ENCODE measurements around the gene OTOA. TPM values are rescaled to one million over a fixed set of nuclear protein-coding genes. Genes with fewer than 3 reads are reported as not detected.

Gene OTOA
- total RNA-seq, 1 donor from 2014 or later = 0.11 TPM

GRCh38 chr16:21717608-21718007 is 53.8 kb downstream of the OTOA start:
- no peak overlapping the region for H3K27ac ChIP-seq (ENCODE audit: low read depth, low read length)
- Mint-ChIP-seq H3K36me3 (ENCODE audit: low read depth, unreplicated experiment) (no peaks in the 10 kb centered on the region), H3K27me3 (ENCODE audit: low read depth, unreplicated experiment) (peaks cover 15% of the 10 kb centered on the region), H3K4me1 (ENCODE audit: low read depth, unreplicated experiment) (no peaks in the 10 kb centered on the region), H3K4me3 (ENCODE audit: unreplicated experiment) (no peak overlapping the region), H3K27ac (ENCODE audit: unreplicated experiment) (no peak overlapping the region), H3K9me3 (ENCODE audit: unreplicated experiment) (no peaks in the 10 kb centered on the region)
- FAIRE-seq = no peak
- H3K4me1 ChIP-seq (ENCODE audit: insufficient read depth, low read length) = no peaks in the 10 kb centered on the region
- H3K36me3 ChIP-seq (ENCODE audit: insufficient read depth, low read length) = no peaks in the 10 kb centered on the region
- DNase-seq (ENCODE audit: low read depth) = no peak
- H3K79me2 ChIP-seq (ENCODE audit: insufficient read depth, low read length) = no peaks in the 10 kb centered on the region
- no peak overlapping the region for H3K9ac ChIP-seq (ENCODE audit: low read length)
- H3K9me3 ChIP-seq (ENCODE audit: insufficient read depth, low read depth, low read length) = no peaks in the 10 kb centered on the region
- H3K4me3 ChIP-seq (ENCODE audit: insufficient read depth, low read depth, low read length) = no peak overlapping the region
- no peak overlapping the region for H2AFZ ChIP-seq (ENCODE audit: low read depth, low read length)
- no peak overlapping the region for H3K4me2 ChIP-seq (ENCODE audit: low read length)
- no peaks in the 10 kb centered on the region for H4K20me1 ChIP-seq (ENCODE audit: insufficient read depth, low read length)
- H3K27me3 ChIP-seq (ENCODE audit: insufficient read depth, low read length) = peaks cover 3% of the 10 kb centered on the region
- TF ChIP-seq, protein P1, sequence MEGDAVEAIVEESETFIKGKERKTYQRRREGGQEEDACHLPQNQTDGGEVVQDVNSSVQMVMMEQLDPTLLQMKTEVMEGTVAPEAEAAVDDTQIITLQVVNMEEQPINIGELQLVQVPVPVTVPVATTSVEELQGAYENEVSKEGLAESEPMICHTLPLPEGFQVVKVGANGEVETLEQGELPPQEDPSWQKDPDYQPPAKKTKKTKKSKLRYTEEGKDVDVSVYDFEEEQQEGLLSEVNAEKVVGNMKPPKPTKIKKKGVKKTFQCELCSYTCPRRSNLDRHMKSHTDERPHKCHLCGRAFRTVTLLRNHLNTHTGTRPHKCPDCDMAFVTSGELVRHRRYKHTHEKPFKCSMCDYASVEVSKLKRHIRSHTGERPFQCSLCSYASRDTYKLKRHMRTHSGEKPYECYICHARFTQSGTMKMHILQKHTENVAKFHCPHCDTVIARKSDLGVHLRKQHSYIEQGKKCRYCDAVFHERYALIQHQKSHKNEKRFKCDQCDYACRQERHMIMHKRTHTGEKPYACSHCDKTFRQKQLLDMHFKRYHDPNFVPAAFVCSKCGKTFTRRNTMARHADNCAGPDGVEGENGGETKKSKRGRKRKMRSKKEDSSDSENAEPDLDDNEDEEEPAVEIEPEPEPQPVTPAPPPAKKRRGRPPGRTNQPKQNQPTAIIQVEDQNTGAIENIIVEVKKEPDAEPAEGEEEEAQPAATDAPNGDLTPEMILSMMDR (IDR thresholded peaks at IDR 0.05; ENCODE audit: insufficient read depth, low read depth, low read length) = no peak
- no peak for TF ChIP-seq EZH2 (IDR thresholded peaks at IDR 0.05; ENCODE audit: insufficient read depth, low read length)

GRCh38 chr16:21719283-21719682 is 55.5 kb downstream of the OTOA start:
- FAIRE-seq (no peak), DNase-seq (ENCODE audit: low read depth) (no peak)
- Histone ChIP-seq H3K27ac (ENCODE audit: low read depth, low read length) (no peak overlapping the region), H3K4me2 (ENCODE audit: low read length) (no peak overlapping the region), H3K4me1 (ENCODE audit: insufficient read depth, low read length) (no peaks in the 10 kb centered on the region), H3K9me3 (ENCODE audit: insufficient read depth, low read depth, low read length) (no peaks in the 10 kb centered on the region), H2AFZ (ENCODE audit: low read depth, low read length) (no peak overlapping the region), H3K4me3 (ENCODE audit: insufficient read depth, low read depth, low read length) (no peak overlapping the region), H4K20me1 (ENCODE audit: insufficient read depth, low read length) (no peaks in the 10 kb centered on the region), H3K36me3 (ENCODE audit: insufficient read depth, low read length) (no peaks in the 10 kb centered on the region), H3K27me3 (ENCODE audit: insufficient read depth, low read length) (peaks cover 7% of the 10 kb centered on the region), H3K79me2 (ENCODE audit: insufficient read depth, low read length) (no peaks in the 10 kb centered on the region), H3K9ac (ENCODE audit: low read length) (no peak overlapping the region)
- Mint-ChIP-seq H3K27ac (ENCODE audit: unreplicated experiment) (no peak overlapping the region), H3K4me3 (ENCODE audit: unreplicated experiment) (no peak overlapping the region), H3K36me3 (ENCODE audit: low read depth, unreplicated experiment) (no peaks in the 10 kb centered on the region), H3K27me3 (ENCODE audit: low read depth, unreplicated experiment) (peaks cover 18% of the 10 kb centered on the region), H3K9me3 (ENCODE audit: unreplicated experiment) (no peaks in the 10 kb centered on the region), H3K4me1 (ENCODE audit: low read depth, unreplicated experiment) (no peaks in the 10 kb centered on the region)
- TF ChIP-seq EZH2 (IDR thresholded peaks at IDR 0.05; ENCODE audit: insufficient read depth, low read length) = no peak
- TF ChIP-seq, protein P1 (IDR thresholded peaks at IDR 0.05; ENCODE audit: insufficient read depth, low read depth, low read length) = no peak

DNA sequence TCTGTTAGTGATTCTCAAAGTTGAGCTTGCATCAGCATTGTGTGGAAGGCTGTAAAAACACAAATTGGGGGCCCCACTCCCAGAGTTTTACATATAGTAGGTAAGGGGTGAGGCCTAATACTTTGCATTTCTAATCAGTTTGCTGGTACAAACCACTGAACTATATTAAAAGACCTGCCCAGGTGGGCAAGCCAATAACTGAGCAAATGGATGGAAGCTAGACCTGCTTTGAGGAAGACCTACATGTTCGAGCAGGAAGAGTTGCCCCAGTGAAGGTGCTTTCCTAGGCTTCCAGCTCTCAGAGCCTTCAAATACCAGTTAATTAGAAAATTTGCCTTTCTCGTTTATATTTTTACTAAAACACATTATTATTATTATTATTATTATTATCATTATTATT is 56.8 kb downstream of the OTOA start:
- Mint-ChIP-seq H3K27me3 (ENCODE audit: low read depth, unreplicated experiment) (peaks cover 24% of the 10 kb centered on the region), H3K9me3 (ENCODE audit: unreplicated experiment) (no peaks in the 10 kb centered on the region), H3K27ac (ENCODE audit: unreplicated experiment) (no peak overlapping the region), H3K4me1 (ENCODE audit: low read depth, unreplicated experiment) (no peaks in the 10 kb centered on the region), H3K4me3 (ENCODE audit: unreplicated experiment) (no peak overlapping the region), H3K36me3 (ENCODE audit: low read depth, unreplicated experiment) (no peaks in the 10 kb centered on the region)
- no peaks in the 10 kb centered on the region for H3K36me3 ChIP-seq (ENCODE audit: insufficient read depth, low read length)
- H2AFZ ChIP-seq (ENCODE audit: low read depth, low read length) = no peak overlapping the region
- no peak for FAIRE-seq
- TF ChIP-seq, protein P1 (IDR thresholded peaks at IDR 0.05; ENCODE audit: insufficient read depth, low read depth, low read length) = no peak
- TF ChIP-seq EZH2 (IDR thresholded peaks at IDR 0.05; ENCODE audit: insufficient read depth, low read length) = no peak
- no peak for DNase-seq (ENCODE audit: low read depth)
- no peaks in the 10 kb centered on the region for H4K20me1 ChIP-seq (ENCODE audit: insufficient read depth, low read length)
- H3K9ac ChIP-seq (ENCODE audit: low read length) = no peak overlapping the region
- no peak overlapping the region for H3K27ac ChIP-seq (ENCODE audit: low read depth, low read length)
- no peak overlapping the region for H3K4me2 ChIP-seq (ENCODE audit: low read length)
- H3K9me3 ChIP-seq (ENCODE audit: insufficient read depth, low read depth, low read length) = no peaks in the 10 kb centered on the region
- H3K4me3 ChIP-seq (ENCODE audit: insufficient read depth, low read depth, low read length) = no peak overlapping the region
- H3K79me2 ChIP-seq (ENCODE audit: insufficient read depth, low read length) = no peaks in the 10 kb centered on the region
- peaks cover 7% of the 10 kb centered on the region for H3K27me3 ChIP-seq (ENCODE audit: insufficient read depth, low read length)
- H3K4me1 ChIP-seq (ENCODE audit: insufficient read depth, low read length) = no peaks in the 10 kb centered on the region

All from astrocyte (in vitro differentiated cells and primary cell).